LNCaP clone FGC (cell line): ENCODE measurements around the gene IRF2BP2.

Source experiments
- DNase-seq: peaks from one replicate; pipeline ENCODE4 v3.0.0-alpha.2; 2011; ENCODE audit warnings: low read depth
- H3K4me3 ChIP-seq: 2 replicates; pipeline ENCODE4 v1.5.1; 2011; ENCODE audit warnings: mild to moderate bottlenecking, low read depth, low read length, control low read depth
- CTCF ChIP-seq: IDR thresholded peaks from 2 replicates; pipeline ENCODE4 v1.5.1; 2012; ENCODE audit warnings: mild to moderate bottlenecking; ENCODE audit not compliant: control insufficient read depth, insufficient read depth; ENCODE audit errors: extremely low read depth

Gene IRF2BP2

GRCh38 chr1:234654002-234654733, 44.2 kb upstream of the IRF2BP2 start:
- DNase-seq, result no peak
- TF ChIP-seq CTCF, result no peak
- no peak overlapping the region for H3K4me3 ChIP-seq

GRCh38 chr1:234649432-234650081, 39.6 kb upstream of the IRF2BP2 start:
- no peak for DNase-seq
- no peak for TF ChIP-seq CTCF
- no peak overlapping the region for H3K4me3 ChIP-seq

- TF ChIP-seq CTCF, result no peak
- no peak overlapping the region for H3K4me3 ChIP-seq
- no peak for DNase-seq
Measured at GRCh38 chr1:234647758-234648157, 37.8 kb upstream of the IRF2BP2 start.

- no peak for DNase-seq
- H3K4me3 ChIP-seq, result no peak overlapping the region
Measured at GRCh38 chr1:234647245-234647644, 37.3 kb upstream of the IRF2BP2 start.

GRCh38 chr1:234645964-234646363, 36.0 kb upstream of the IRF2BP2 start:
- DNase-seq, result no peak
- TF ChIP-seq CTCF, result no peak
- H3K4me3 ChIP-seq, result no peak overlapping the region

More at GRCh38 chr1:234647245-234647644, 37.3 kb upstream of the IRF2BP2 start:
- no peak for TF ChIP-seq CTCF

DNA sequence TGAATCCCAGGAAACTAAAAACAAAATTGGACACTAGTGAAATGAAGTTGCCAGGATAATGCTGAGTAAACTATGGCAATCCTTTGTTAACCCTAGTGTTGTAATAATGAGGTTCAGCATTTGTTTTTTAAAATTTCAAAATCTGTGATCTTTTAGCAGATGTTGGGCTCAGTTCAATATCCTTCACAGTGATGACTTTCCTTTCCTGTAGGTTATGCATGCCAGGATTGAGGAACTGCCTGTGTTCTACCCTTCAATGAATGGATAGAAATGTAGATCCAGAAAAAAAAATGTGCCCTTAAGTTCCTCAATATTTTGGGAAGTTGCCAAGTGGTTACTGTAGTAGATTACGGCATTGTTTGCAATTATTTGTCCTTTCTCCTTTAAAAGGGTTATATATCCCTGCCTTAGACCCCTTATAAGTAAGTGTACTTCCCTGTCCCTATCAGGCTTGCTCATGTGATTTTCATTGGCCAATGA, 35.5 kb upstream of the IRF2BP2 start:
- DNase-seq, result no peak
- H3K4me3 ChIP-seq, result no peak overlapping the region
- TF ChIP-seq CTCF, result no peak
